Upper lobe of left lung (tissue), 4 donors: ENCODE results near the gene AGBL1.

ENCODE experiments used
- CTCF ChIP-seq, 6 experiments: fragments of 450-650 bp in 4 of 6; fragments of 200-600 bp in 2 of 6; sonication (generic) in 2 of 6; IDR thresholded peaks; one replicate each; pipeline ENCODE4 v1.5.1; 2016 to 2019; ENCODE audit warnings: antibody characterized with exemption in 6 of 6
- EP300 ChIP-seq, 4 donors: sonication (generic); formaldehyde crosslinking; IDR thresholded peaks; one replicate each; pipeline ENCODE4 v1.5.1; 2017; ENCODE audit warnings: antibody characterized with exemption in 4 of 4, control low read depth in 2 of 4
- POLR2A ChIP-seq, 4 donors: fragments of 450-650 bp; IDR thresholded peaks; one replicate each; pipeline ENCODE4 v1.5.1; 2016 to 2017; ENCODE audit warnings: antibody characterized with exemption in 4 of 4, mild to moderate bottlenecking in 2 of 4
- POLR2AphosphoS5 ChIP-seq, 2 donors: sonication (generic); formaldehyde crosslinking; IDR thresholded peaks; one replicate each; pipeline ENCODE4 v1.5.1; 2017; ENCODE audit warnings: antibody characterized with exemption in 2 of 2

GRCh38 chr15:86609275-86609674 is 529.6 kb downstream of the AGBL1 start:
- no peak for TF ChIP-seq CTCF (IDR thresholded peaks at IDR 0.05)
- TF ChIP-seq POLR2A (IDR thresholded peaks at IDR 0.05), result no peak
- no peak for TF ChIP-seq EP300 (IDR thresholded peaks at IDR 0.05)
- no peak for TF ChIP-seq POLR2AphosphoS5 (IDR thresholded peaks at IDR 0.05)
